ENCODE measurements around the gene FBXL15.

FBXL15 gene, protein sequence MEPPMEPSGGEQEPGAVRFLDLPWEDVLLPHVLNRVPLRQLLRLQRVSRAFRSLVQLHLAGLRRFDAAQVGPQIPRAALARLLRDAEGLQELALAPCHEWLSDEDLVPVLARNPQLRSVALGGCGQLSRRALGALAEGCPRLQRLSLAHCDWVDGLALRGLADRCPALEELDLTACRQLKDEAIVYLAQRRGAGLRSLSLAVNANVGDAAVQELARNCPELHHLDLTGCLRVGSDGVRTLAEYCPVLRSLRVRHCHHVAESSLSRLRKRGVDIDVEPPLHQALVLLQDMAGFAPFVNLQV

DNA sequence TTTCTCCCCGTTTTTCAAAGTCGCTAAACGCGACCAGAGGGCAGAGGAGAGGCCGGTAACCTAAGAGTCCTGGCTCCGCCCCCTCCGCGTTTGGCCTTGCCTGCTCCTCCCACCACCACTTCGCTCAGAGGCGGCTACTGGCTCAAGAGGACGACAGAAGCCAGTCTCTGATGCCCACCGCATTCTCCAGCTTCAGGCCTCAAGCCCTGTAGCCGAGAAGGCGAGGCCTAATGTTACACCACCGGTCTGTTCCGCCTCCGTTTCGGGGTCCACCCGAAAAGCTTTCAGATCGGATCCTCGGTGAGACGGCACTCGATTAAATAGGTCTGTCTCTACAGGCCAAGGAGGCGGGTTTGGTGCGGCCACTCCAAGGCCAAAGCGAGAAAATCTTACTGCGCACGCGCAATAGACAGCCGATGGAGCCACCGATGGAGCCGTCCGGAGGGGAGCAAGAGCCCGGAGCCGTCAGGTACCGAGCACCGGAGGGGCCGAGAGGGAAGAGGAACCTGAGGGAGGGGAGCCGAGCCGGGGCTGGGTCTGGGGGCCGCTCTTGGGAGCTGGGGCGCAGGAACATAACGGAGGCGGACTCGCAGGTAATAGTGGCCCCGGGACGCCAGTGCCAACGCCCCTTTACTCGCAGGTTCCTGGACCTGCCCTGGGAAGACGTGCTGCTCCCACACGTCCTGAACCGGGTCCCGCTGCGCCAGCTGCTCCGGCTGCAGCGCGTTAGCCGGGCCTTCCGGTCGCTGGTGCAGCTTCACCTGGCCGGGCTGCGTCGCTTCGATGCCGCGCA is at the start of gene FBXL15:
FBXL15 (plus strand) TSS at position 123 of the 793 bp plus-strand sequence; CDS start at position 417, 294 bp downstream.
- peak; percentile 98 for DNase-seq (ENCODE audit: low spot score)

DNA sequence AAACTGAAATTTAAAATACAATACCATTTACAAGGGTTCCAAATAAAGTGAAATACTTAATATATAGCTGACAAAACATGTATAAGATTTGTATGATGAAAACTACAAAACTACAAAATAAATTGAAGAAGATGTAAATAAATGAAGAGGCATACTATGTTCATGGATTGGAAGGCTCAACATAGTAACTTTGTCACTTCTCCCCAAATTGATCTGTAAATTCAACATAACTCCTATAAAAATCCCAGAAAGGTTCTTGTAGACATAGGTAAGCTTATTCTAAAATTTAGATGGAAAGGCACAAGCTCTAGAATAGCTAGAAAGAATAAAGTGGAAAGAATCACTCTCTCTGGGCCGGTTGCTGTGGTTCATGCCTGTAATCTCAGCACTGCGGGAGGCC is 49.3 kb upstream of the FBXL15 start:
- no peak for DNase-seq (ENCODE audit: low spot score)

DNA sequence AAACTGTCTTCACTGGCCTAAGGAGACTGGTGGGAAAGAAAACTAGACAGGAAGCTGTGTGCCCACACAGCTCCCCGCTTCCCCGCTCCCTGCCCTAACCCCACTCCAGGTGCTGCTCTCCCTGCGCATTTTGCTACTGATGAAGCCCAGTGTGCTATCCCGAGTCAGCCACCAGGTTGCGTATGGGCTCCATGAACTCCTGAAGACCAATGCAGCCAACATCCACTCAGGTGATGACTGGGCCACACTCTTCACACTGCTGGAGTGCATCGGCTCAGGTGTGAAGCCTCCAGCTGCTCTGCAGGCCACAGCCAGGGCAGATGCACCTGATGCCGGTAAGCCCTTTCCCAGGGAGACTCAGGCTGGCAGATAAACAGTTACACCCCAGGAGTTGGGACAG is 45.4 kb upstream of the FBXL15 start:
- no peak for DNase-seq (ENCODE audit: low spot score)

DNA sequence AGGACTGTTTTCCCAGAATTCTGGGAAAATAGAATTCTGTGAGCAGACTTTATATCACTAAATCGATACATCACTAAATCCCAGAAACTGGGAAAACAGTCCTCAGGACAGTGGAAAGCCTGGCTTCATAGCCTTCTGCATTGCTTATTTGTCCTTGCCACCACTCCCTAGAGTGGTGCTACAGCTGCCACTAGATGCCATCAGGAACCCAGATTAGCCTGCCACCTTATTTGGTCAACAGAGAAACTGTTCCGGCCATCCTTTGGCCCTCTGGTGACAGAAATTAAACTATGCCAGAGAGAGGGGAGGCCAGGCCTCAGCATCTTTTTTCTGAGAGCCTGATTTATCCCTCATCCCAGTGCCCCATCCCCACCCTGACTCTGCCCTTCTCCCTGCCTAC is 44.8 kb upstream of the FBXL15 start:
- no peak for DNase-seq (ENCODE audit: low spot score)

DNA sequence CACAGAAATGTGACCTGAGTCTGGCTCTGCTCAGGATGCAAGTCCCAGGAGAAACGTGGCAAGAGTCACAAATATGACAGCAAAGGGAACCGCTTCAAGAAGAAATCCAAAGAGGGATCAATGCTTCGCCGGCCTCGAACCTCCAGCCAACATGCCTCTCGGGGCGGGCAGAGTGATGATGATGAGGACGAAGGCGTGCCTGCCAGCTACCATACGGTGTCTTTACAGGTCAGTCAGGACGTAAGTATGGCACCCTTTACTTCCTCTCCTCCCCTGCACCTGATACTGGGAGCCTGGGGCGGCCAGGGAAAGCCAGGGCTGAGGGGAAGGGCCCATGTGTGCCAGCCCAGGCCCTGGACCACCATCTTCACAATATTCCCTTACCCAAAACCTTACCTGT is 43.7 kb upstream of the FBXL15 start:
- no peak for DNase-seq (ENCODE audit: low spot score)

DNA sequence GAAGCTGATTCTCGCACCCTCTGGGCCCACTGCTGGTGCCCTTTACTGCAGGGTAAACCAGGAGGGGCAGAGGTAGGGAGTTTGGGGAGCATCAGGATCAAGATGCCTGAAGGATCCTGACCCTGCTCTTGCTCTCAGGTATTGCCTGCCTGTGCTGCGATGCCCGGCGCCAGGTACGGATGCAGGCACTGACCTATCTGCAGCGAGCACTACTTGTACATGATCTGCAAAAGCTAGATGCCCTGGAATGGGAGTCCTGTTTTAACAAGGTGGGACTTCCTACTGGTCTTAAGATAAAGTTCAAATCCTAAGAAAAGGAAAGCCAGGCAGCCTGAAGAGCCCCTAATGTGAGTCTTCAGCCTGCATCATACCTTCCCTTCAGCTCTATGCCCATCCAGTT is 41.3 kb upstream of the FBXL15 start:
- DNase-seq (ENCODE audit: low spot score) = no peak

DNA sequence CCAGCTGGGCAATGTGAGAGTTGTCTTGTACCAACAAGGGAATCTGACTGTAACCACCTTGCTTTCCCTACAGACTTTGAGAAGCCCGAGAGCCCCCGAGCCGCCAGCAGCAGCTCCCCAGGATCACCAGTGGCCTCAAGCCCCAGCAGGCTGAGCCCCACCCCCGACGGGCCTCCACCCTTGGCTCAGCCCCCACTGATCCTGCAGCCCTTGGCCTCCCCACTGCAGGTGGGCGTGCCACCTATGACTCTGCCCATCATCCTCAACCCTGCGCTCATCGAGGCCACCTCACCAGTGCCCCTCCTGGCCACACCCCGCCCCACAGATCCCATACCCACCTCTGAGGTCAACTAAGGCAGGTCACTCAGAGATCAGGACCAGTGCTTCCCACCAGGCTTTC is 38.7 kb upstream of the FBXL15 start:
- no peak for DNase-seq (ENCODE audit: low spot score)

DNA sequence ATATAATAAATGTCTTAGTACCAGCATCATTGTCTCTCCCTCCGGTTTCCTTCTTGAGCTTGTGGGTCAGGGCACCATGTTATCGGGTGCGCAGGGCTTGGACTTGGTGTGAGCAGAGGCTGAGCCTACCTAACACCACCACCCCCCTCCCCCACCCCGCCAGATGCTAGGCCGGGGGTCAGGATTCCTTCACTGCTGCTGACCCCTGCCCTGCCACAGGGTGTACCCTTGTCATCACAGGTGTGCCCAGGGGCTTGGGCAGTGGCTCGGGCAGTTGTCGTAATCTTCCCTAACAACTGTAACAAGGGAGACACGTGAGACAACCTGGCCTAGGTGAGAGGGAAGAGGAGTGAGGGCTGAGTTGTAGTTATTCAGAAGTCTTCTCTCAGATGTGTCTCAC is 37.8 kb upstream of the FBXL15 start:
- DNase-seq (ENCODE audit: low spot score) = no peak

DNA sequence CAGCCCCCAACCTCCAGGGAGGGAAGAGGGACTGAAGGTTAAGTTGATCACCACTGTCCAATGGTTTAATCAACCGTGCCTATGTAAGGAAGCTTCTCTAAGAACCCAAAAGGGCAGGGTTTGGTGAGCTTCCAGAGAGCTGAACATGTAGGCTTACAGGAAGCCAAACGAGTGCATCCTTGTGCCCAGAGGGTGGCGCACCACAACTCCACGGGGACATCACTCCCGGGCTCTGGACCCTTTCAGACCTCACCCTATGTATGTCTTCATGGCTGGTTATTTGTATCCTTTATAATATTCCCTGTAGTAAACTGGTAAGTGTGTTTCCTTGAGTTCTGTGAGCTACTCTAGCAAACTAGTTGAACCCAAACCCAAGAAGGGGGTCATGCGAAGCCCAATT is 36.6 kb upstream of the FBXL15 start:
- DNase-seq (ENCODE audit: low spot score) = no peak

DNA sequence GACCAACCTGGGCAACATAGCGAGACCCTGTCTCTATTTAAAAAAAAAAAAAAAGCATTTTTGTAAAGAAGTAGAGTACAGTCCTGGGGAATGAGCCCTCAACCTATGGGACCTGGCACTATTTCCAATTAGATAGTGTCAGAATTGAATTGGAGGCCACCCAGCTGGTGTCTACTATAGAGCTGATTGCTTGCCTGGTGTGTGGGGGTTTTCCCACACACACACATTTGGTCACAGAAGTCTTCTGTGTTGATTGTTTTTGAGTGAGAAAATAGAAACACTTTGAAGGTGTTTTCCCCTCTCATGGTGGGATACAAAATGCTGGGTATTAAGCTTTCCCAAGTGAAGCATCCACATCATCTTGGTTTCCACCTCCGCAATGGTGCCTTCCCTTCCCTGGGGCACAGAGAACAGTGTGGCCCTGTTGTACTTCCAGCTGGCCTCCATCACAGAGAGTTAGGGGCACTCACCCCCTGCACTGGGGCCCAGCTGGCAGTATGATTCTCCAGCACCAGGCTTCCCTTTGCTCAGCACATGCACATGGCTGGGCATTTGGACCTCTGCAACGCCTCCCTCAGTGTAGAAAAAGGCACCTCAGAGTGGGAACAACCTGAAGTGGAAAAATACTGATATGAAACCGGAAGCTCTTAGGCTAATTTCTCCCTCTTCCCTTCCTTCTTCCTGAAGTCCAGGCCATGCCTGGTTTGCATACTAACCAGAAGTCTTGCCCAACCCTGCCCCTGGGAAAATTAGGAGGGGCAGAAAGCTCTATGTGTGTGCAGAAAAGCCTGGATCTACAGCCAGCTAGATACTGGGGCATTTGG is 35.8 kb upstream of the FBXL15 start:
- DNase-seq (ENCODE audit: low spot score) = peak; percentile 61

DNA sequence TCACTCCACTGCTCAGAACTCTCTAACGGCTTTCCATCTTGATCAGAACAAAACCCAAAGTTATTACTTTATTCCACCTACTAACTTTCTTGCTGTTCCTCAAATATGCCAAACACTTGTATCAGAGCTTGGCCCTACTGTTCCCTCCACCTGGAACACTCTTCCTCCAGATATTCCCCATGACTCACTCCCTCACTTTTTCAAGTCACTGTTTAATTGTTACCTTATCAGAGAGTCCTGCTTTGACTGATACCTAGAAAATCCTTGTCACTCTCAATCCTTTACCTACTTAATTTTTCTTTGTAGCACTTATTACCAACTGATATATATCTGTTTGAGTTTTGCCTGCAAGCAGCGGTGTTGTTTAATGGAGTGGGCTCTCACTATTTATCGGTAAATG is 30.7 kb upstream of the FBXL15 start:
- DNase-seq (ENCODE audit: low spot score) = no peak

DNA sequence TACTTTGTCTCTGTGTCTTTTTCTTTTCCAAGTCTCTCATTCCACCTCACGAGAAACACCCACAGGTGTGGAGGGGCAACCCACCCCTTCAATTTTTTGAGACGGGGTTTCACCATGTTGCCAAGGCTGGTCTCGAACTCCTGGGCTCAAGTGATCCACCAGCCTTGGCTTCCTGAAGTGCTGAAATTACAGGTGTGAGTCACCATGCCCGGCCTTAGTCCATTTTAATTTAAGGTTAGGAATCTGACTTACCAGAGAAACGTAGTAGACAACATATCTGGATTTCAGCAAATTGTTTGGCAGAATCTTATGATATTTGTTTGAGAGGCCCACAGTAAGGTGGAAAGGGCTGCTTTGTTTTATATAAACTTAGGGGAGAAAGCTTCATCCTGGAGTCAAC is 28.3 kb upstream of the FBXL15 start:
- DNase-seq (ENCODE audit: low spot score) = no peak

DNA sequence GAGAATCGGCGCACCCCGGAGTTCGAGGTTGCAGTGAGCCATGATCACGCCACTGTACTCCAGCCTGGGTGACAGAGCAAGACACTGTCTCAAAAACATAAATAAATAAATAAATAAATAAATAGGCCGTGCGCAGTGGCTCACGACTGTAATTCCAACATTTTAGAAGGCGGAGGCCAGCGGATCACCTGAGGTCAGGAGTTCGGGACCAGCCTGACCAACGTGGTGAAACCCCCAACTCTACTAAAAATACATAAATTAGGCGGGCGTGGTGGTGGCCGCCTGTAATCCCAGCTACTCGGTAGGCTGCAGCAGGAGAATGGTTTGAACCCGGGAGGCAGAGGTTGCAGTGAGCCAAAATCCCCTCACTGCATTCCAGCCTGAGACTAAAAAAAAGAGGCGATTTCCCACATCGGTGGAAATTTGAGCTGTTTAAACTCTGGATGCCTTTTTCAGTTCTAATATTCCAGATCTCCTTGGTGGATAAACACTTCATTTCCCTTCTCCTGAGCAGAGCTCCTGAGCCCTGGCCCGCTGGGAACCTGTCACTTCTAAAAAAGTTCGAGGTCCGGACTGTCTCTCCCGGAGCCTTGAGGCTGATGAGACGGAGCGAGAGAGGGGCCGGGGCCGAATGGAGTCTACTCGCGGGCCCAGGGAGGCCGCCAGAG is 27.1 kb upstream of the FBXL15 start:
- no peak for DNase-seq (ENCODE audit: low spot score)

DNA sequence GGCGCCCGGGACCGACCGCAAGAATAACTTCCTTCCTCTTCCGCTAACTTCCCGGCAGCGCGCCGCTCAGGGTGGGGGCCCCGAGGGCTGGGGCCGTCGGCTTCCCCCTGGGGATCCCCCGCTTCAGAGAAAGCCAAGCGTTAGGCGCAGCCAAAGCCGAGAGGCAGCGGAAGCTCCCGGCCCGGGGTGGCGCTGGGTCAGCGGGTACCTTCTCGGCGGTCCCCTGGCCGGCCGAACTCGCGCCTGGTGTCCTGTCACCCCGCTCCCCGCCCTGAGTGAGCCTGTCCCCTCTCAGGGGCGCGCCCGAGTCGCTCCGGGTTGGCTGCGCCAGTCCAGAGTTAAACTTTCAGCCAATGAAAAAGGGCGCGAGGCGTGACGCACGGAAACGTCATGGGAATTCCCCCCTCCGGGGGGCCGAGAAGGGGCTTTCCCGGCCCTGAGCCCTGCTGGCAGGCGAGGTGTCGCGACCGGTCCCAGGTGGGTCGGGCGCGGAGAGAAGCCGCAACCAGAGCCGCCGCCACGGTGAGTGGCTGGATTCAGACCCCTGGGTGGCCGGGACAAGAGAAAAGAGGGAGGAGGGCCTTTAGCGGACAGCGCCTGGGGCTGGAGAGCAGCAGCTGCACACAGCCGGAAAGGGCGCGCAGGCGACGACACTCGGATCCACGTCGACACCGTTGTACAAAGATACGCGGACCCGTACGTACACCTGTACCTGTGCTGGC is 26.4 kb upstream of the FBXL15 start:
- peak; percentile 95 for DNase-seq (ENCODE audit: low spot score)

DNA sequence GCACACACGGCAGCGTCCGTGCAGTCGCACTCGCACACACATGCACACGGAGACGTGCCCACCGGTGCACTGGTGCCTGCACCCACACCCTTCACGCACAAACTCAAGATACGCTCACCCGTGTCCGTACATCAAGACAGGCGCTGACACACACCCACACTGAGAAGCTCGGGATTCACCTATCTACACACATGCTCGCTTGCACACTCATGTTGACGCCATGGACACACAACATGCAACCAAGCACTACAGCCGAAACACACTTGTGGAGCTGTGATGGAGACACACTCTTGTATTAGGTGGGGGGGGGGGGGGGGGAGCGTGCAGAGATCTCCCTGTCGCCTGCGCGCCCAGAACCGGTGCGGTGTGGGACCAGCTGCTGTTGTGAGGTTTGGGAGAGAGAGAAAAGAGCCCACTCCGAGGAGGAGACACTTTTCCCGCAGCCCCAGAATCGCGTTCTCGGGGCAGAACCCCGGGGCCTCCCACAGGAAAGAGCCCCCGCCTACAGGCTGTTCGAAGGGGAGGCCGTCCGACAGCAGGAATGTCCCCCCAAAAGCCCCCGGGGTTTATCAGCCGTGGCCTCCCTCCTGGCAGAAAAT is 25.7 kb upstream of the FBXL15 start:
- DNase-seq (ENCODE audit: low spot score) = peak; percentile 37

DNA sequence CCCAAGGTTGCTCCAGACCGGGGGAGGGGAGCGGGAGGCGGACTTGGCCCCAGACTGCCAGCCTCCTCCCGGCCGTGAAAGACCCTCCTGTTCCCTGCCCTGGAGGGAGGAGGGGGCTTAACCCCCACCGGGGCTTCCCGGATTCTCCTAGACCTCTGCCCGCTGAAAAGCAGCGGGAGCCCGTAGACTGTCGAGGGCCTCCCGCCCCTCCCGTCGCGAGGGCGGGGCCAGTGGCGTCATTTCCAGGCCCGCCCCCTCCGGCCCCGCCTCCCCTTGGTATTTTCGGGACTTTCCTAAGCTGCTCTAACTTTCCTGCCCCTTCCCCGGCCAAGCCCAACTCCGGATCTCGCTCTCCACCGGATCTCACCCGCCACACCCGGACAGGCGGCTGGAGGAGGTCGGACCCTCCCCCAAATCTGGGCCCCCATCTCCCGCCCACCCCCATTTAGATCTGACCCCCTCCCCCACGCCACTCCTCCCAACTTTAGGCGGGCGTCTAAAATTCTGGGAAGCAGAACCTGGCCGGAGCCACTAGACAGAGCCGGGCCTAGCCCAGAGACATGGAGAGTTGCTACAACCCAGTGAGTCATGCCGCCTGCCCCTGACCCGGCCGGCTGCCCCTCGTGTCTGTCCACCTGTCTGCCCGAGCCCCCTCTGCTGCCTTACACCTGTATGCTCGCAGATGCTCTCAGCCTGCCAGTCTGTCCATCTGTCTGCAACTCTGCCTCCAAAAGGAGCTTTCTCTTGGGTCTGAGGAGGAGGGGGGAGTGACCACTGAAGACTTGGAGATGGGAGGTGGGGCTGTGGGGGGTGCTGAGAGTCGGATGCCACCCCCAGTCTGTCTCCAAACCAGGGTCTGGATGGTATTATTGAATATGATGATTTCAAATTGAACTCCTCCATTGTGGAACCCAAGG is 25.0 kb upstream of the FBXL15 start, which contains the start of gene NFKB2:
NFKB2 (plus strand) TSS at position 306 of the 917 bp plus-strand sequence; CDS start at position 561, 255 bp downstream.
- DNase-seq (ENCODE audit: low spot score) = peak; percentile 95

DNA sequence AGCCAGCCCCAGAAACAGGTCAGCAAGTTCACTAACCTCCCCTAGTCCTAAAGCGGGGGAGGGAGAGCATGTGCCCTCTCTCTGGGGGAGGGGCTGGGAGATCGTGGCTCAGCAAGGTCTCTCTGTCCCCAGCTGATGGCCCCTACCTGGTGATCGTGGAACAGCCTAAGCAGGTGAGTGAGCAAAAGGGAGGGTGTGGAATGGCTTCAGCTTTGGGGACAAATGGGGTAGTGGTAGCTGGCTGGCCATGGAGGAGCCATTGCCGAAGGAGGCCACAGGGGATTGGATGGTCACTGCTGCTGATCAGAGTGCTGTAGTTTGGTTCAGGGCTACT is 24.4 kb upstream of the FBXL15 start:
- DNase-seq (ENCODE audit: low spot score) = no peak

DNA sequence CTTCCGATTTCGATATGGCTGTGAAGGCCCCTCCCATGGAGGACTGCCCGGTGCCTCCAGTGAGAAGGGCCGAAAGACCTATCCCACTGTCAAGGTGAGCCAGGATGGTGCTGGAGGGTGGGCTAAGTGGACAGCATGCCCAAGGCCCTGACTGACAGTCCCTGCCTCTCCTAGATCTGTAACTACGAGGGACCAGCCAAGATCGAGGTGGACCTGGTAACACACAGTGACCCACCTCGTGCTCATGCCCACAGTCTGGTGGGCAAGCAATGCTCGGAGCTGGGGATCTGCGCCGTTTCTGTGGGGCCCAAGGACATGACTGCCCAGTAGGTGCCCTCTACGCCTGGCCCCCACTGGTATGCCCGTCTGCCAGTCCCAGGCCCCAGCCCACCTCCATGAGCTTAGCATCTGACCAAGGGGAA is 23.9 kb upstream of the FBXL15 start:
- no peak for DNase-seq (ENCODE audit: low spot score)

DNA sequence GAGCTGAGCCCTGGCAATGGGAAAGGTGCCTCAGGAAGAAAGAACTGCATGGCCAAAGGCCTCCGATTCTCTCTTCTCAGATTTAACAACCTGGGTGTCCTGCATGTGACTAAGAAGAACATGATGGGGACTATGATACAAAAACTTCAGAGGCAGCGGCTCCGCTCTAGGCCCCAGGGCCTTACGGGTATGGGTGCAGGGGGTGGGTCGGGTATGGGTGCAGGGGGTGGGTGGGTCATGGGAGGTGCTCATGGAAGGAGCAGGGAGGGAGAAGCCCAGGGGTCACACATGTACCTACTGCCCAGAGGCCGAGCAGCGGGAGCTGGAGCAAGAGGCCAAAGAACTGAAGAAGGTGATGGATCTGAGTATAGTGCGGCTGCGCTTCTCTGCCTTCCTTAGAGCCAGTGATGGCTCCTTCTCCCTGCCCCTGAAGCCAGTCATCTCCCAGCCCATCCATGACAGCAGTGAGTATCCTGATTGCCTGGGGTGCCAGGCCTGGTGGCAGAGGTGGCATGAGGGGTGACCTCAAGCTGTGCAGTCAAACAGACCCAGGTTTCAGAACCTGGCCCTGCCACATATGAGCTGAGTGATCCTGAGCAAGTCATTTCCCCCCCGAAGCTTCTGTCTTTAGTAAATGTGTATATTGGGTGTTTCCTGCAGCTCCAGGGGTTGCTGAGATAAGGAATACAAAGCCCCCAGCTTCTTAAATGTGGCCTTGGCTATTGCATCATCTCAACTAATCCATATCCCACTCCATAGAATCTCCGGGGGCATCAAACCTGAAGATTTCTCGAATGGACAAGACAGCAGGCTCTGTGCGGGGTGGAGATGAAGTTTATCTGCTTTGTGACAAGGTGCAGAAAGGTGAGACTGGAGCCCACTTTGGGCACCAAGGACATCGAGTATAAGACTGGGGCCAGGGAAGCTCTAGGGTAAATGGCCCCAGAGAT is 23.1 kb upstream of the FBXL15 start:
- DNase-seq (ENCODE audit: low spot score) = no peak

Data from AG20443 (cell line).